DMS153 treated with DMSO at 0.1 percent for 48 hours (cell line): ENCODE results near the gene TEX19.

Source experiments
- DNase-seq: peaks from one replicate; lab custom pipeline; 2025; ENCODE audit not compliant: unreplicated experiment; lab: John Stamatoyannopoulos, UW

The TEX19 gene, protein sequence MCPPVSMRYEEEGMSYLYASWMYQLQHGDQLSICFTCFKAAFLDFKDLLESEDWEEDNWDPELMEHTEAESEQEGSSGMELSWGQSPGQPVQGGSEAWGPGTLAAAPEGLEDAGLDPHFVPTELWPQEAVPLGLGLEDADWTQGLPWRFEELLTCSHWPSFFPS

DNA sequence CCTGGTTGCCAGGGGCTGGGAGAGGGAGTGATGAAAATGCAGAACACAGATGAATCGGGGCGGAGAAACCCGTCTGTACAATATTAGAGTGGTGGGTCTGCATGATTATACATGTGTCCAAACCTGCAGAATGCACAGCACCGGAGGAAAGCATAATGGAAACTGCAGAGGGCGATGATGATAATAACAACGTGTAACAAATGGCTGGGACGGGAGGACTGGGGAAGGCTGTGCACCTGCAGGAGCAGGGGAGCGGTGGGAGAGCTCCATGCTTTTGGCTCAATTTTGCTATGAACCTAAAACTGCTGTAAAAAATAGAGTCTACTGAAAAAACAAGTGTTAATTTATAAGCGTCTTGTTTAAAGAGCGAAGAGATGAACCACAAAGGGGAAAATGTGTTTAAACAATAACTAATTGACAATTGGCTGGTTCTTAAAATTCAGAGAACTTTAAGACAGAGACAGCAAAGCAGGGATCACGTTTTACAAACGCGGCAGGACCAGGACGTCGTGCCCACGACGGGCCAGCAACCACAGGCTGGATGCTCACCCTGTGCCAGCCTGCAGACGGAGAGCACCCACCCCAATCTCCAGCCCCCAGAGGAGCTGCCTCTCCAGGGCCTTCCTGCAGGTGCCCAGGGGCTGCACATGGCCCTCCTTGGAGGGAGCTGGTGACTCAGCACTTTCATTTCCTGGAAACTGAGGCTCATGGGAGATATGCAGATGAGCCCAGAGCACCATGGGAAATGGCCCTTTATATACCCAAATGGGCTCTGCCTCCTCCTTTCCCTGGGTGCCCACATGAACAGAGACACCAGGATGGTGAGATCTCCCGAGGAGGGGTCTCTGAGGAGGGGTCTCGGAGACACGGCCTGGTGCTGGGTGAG, at the start of gene TEX19:
Gene TEX19 (plus strand): TSS at position 783 of the 886 bp plus-strand sequence. CDS start 2,904 bp downstream, outside the sequence.
- peak; percentile 53 for DNase-seq

DNA sequence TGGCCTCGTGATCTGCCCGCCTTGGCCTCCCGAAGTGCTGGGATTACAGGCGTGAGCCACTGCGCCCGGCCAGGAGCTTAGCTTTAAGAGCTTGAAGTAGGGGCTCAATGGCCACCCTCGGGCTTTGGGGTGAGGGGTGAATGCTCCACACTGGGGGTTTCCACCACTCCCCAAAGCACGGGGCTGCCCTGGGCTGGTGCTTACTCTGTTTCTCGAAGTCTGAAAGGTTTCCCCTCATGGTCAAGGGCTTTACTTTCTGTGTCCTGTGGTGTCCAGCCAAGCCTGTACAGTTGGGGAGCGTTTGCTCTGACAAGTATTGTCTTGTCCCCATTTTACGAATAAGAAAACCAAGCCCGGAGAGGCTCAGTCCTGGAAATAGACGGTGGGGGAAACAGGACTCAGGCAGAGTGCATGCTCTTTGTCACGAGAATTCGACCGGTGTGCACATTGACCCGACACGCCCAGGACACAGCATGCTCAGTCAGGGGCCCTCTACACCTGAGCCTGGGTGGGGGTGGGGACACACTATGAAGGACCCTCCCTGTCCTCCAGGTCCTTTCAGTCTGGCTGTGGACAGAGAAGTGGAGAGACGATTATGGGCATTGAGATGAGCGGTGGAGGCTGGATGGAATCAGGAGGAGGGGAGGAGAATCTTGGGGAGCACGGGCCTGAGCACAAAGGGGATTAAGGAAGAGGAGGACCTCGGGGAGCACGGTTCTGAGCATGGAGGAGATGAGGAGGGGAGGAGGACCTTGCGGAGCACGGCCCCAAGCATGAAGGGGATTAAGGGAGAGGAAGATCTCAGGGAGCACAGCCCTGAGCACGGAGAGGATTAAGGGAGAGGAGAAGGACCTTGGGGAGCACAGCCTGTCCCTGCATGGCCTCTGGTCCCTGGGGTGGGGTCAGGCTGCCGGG, 49.1 kb upstream of the TEX19 start:
- no peak for DNase-seq

DNA sequence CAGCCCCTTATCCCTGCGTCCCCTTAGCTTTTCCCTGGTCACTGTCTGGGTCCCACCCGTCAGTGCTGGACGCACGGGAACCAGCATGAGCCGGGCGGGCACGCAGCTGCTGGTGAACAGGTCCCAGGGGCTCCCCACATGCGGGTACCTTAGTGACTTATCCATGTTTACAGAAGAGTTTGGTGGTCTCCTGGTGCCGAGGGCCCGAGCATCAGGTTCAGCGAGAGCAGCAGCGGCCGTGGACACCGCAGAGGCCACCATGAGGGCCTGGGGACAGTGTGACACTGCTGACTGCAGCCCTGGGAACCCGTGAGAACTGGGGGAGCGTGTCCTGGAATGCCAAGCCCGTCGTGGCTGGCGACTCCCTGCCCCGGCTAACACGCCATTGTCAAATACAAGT, 48.2 kb upstream of the TEX19 start:
- DNase-seq = no peak

DNA sequence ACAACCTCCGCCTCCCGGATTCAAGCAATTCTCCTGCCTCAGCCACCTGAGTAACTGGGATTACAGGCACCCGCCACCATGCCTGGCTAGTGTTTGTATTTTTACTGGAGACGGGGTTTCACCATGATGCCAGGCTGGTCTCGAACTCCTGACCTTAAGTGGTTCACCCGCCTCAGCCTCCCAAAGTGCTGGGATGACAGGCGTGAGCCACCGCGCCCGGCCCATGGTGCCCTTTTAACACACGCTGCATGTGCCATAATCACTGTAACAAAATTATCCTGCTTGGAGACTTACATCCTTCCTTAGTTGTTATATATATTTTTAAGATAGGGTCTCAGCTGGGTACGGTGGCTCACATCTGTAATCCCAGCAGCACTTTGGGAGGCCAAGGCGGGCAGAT, 47.1 kb upstream of the TEX19 start:
- no peak for DNase-seq

DNA sequence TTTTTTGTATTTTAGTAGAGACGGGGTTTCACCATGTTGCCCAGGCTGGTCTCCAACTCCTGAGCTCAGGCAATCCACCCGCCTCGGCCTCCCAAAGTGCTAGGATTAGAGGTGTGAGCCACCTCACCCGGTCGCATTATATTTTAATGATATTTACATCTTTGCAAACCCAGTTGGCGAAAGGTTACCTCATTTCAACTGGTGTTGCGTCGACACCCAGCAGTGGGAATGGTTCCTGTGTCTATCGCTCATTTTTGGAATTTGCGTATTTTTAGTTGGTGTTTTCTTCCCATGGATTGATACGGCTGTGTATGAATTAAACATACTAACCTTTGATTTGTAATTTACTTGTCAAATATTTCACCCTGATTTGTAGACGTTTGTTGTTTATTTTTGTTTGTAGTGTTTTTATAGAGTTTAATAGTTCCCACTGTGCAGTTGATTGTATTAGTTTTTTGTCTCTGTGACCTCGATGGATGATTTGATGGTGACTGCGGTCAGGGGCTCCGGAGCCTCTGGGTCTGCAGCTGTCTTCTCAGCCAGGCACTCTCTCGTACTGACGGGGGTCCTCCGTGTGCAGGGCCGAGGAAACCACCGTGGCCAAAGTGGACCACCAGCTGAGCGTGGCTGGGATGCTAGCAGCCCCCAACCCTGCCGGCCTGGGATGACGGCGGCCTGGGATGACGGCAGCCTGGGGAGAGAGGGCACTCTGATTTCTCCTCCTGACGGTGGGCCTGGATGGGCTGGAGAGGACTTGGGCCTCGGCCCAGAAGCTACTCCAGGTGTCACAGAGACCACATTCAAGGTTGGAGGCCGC, 45.6 kb upstream of the TEX19 start:
- DNase-seq = no peak

DNA sequence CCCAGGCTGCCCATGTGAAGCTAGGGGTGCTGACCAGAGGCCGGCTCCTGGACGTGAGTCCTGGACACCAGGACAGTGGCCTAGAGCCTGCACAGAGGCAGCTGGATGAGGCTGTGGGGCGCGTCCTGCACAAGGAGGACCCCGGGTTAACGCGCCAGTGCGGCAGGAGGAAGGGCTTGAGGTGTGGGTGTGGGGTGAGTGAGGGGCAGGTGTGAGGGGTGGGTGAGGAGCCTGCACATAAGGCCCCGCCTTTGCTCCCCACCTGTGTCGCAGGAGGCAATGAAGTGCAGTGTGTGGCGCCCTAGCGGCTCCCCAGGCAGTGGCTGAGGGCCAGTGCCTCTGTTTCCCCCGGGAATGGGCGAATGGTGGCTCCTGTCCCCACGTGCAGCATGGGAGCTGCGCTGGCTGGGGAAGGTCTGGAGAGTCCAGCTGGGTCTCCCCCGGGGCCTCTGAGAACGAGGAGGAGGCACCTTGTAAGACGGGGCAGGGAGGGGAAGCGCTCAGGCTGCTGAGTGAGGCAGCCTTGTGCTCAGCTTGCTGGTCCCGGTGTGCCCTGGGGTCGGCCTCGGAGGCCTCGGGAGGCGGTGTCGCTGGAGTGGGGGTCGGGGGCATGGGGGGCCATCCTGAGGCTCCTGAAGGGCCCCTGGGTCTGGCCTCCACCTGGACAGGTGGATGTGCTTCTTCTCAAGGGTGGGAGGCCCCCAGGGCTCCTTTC, 44.9 kb upstream of the TEX19 start:
- no peak for DNase-seq

DNA sequence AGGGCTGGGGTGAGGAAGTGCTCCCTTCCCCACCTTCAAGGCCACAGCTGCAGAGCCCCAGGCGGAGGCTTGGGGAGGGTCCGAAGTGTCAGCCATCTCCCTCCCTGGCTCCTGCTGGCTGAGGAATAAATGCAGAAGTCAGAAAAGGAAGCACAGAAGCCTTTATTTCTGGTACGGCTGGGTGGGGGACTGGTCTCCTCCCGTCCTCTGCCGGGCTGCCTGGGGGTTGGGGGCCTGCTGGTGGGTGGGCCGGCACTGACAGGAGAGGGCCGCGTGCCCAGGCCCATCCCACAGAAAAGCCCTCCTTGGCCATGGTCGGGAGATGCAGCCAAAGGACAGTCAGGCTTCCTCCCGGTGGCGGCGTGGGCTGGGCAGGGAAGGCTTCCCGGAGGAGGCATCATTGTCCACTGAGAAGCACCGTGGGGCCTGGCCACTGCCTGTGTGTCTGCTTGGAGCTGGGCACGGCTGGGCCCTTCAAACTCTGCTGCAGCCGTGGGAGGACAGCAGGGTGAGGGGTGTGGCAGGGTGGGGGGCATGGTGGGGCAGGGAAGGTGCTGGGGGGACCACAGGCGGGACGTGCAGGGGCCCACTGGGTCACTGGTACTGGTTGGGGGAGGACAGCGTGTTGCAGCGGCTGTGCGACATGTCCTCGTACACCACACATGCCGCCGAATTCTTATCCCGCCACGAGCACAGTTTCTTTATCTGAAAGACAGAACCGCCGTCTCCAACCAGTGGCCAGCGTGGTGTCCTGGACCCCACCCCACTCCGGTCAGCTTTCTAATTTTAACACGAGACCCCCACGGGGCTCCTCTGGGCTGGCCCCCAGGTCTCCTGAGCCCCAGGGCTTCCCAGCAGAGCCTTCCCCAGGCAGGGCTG, 44.1 kb upstream of the TEX19 start:
- no peak for DNase-seq

DNA sequence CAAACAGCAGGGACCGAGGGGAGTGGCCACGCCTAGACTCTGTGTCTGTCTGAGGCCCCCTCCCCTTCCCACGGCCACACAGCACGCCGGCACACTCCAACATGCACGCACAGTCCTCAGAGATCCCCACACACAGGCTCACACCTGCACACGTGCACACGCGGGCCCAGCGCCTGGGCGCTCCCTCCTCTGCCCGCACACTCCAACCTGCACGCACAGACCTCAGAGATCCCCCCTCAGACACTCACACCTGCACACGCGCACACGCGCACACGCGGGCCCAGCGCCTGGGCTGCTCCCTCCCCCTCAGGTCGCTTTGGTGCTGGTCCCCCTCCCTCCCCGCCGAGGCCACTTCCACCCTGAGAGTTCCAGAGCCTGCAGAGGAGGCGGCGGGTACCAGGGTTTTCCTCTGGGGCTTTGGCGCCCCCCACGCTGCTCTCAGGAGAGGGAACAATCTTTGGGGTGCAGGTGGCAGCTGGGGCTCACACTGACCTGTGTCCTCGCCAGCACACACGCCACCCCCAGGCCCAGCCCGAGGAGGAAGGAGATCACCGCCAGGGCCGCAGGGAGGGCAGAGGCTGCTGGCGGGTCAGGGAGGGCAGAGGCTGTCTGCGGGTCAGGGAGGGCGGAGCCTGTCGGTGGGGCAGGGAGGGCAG, 43.2 kb upstream of the TEX19 start:
- DNase-seq = no peak

DNA sequence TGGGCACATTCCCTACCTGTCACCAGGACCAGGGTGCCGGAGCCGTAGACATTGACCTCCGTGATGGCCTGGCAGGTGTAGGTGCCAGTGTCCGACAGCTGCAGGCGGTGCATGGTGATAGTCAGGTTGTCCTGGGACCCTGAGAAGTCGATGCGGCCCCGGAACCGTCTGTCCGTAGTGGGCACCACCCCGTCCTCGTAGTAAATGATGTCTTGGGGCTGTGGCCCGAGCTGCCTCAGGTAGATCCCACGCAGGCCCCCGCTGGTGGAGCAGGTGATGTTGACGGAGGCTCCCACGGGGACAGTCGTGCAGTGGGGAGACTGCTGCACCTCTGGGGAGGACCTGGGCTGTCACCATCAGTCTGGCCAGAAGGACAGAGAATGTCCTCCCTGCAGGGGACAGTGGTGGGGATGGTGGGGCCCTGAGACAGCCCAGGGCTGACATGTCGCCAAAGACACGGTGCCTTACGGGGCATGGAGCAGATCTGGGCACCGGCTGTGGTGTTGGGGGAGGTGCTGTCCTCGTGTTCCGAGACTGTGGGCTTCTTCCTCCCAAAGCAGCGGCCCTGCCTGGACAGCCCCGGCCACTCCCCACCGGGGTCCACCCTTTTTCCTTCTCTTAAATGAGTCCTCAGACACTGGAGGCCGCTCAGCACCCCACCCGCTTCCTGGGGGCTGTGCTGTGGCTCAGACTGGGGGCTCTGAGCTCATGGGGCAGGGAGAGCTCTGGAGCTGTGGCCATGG, 42.2 kb upstream of the TEX19 start:
- no peak for DNase-seq

DNA sequence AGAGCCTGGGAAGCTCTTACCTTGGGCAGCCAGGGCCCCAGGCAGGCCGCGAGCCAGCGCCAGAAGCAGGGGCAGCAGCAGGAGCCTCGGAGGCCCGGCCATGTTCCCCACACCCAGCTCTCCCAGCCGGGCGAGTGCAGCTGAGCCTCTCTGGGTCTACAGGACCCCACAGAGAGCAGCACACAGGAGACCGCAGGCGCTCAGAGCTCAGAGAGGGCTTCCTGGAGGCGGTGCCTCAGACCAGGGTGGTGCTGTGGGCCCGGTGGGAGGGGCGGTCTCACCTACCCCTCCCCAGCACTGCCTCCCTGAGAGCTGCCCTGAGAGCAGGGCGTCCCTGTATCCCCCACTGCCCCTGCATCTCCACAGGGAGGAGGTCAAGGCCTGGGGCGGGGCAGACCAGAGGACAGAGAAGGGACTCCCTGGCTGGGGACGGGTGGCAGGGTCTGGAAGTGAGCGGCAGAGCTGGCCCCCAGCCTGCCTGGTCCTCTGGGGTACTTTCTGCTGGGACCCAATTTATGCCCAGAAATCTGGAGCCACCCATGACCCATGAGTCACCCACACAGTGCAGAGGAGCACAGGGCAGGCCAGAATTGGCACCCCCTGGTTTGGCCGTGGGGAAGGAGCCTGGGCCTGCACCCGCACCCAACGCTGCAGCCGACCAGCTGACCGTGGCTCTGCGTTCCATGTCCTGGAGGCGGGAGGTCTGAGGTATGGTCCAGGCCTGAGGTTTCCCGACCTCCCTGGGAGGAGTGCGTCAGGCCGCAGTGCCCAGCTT, 41.5 kb upstream of the TEX19 start, which contains the start of gene CD7:
Gene CD7 (minus strand): TSS at position 215 of the 775 bp plus-strand sequence. CDS start 113 bp downstream, at position 102.
- DNase-seq = no peak

DNA sequence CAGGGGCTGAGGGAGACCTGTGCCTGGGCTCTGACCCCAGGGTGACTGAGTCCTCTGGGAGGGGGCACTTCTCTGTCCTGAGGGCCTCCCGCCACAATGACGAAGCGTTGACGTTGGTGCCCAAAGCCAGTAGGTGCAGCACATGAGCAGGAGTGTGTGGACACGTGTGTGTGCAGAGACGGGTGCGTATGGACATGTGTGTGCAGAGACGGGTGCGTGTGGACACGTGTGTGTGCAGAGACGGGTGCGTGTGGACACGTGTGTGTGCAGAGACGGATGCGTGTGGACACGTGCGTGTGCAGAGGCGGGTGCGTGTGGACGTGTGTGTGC, 40.9 kb upstream of the TEX19 start:
- DNase-seq = no peak

DNA sequence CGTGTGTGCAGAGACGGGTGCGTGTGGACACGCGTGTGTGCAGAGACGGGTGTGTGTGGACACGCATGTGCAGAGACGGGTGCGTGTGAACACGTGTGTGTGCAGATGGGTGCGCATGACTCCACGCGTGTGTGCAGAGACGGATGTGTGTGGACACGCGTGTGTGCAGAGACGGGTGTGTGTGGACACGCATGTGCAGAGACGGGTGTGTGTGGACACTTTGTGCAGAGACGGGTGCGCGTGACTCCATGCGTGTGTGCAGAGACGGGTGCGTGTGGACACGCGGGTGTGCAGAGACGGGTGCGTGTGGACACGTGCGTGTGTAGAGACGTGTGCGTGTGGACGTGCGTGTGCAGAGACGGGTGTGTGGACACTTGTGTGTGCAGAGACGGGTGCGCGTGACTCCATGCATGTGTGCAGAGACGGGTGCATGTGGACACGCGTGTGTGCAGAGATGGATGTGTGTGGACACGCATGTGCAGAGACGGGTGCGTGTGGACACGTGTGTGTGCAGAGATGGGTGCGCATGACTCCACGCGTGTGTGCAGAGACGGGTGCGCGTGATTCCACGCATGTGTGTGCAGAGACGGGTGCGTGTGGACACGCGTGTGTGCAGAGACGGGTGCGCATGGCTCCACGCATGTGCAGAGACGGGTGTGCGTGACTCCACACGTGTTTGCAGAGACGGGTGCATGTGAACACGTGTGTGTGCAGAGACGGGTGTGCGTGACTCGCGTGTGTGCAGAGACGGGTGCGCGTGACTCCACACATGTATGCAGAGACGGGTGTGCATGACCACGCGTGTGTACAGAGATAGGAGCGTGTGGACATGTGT, 40.1 kb upstream of the TEX19 start:
- no peak for DNase-seq

DNA sequence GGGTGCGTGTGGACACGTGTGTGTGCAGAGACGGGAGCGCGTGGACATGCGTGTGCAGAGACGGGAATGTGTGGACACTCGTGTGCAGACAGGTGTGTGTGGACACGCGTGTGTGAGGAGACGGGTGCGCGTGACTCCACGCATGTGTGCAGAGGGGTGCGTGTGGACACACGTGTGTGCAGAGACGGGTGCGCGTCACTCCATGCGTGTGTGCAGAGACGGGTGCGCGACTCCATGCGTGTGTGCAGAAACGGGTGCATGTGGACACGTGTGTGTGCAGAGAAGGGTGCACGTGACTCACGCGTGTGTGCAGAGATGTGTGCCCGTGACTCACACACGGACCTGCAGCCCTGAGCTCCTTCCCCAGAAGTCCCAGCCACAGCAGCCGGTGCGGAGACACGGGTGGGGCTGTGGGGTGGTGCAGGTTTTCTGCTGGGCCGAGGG, 39.4 kb upstream of the TEX19 start:
- DNase-seq = no peak

DNA sequence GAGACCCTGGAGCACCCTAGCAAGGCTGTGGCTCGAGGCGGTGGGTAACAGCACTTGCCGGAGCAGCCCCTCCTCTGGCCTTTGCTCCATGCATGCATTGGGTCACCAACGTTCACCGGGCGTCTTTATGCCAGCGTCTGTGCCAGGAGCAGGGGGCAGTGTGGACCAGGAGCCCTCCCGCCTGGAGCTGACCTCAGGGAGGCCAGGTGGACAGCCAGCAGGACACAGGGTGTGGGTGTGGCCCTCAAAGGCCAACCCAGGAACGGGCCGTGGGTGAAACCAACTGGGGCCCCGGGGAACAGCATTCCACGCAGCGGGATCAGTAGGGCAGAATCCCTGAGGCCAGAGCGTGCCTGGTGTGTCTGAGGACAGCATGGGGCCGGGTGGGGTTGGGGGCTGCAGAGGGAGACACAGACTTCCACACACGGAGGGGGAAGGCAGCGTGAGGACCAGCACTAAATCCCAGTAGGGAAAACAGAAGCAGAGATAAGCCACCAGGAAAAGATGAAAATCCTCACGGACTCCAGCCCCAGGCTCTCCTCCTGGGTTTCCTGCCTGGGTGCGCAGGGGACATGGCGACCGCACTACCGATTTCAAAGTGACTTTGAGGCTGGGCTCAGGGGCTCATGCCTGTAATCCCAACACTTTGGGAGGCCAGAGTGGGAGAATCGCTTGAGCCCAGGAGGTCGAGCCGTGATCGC, 38.8 kb upstream of the TEX19 start:
- DNase-seq = no peak
